GM12878 (cell line): ENCODE results near the gene PTPRC. TPM values are rescaled to one million over a fixed set of nuclear protein-coding genes. Genes with fewer than 3 reads are reported as not detected.

ENCODE experiments used
- ATAC-seq: fragments of 200-7000 bp; cut with Tn5 transposase; 3 replicates; pipeline ENCODE4 v1.9.1; 2020; ENCODE audit warnings: mild to moderate bottlenecking, moderate library complexity
- BruUV-seq: library from RNA; stranded (reverse); fragments of 400-500 nt; replicated peaks from 2 replicates; lab custom pipeline; 2021; lab: Mats Ljungman, UMichigan
- CTCF ChIA-PET: fragments of 300-600 bp; sonication (Branson Sonifier 250); formaldehyde crosslinking; extraction: SDS; loops from one replicate; lab custom pipeline; 2021; ENCODE audit warnings: inconsistent platforms; lab: Yijun Ruan, JAX
- POLR2A ChIA-PET: fragments of 350-600 bp; formaldehyde crosslinking; extraction: SDS; loops from one replicate; lab custom pipeline; 2021; ENCODE audit warnings: inconsistent platforms; lab: Charles Lee
- RAD21 ChIA-PET: fragments of 300-600 bp; sonication (Branson Sonifier 250); formaldehyde crosslinking; loops from one replicate; lab custom pipeline; 2023; ENCODE audit warnings: antibody characterized with exemption; ENCODE audit not compliant: unreplicated experiment; lab: Charles Lee
- SMC1A ChIA-PET: fragments of 300-600 bp; sonication (Branson Sonifier 250); formaldehyde crosslinking; loops from one replicate; lab custom pipeline; 2023; ENCODE audit not compliant: unreplicated experiment, uncharacterized antibody; lab: Charles Lee
- DNase-seq: peaks from one replicate; pipeline ENCODE4 v3.0.0-alpha.2; 2011; ENCODE audit warnings: low read depth, low spot score
- FAIRE-seq: peaks from 3 replicates; lab custom pipeline; 2011; peaks lifted over from hg19 to GRCh38; lab: Jason Lieb, UNC
- H2AFZ ChIP-seq: 2 replicates; pipeline ENCODE4 v1.6.0; 2011; ENCODE audit warnings: low read depth, low read length, control low read depth; ENCODE audit not compliant: control insufficient read depth
- H3K27ac ChIP-seq: 2 replicates; pipeline ENCODE4 v1.5.1; 2011; ENCODE audit warnings: control low read depth; ENCODE audit not compliant: control insufficient read depth, insufficient read depth
- H3K27me3 ChIP-seq, 2 experiments: replicated peaks in 1 of 2; 2 replicates each; pipeline versions ENCODE4 v1.6.0 to v1.6.1; 2011; ENCODE audit warnings: low read length in 1 of 2; ENCODE audit not compliant: control insufficient read depth in 2 of 2, insufficient read depth in 2 of 2
- H3K36me3 ChIP-seq, 2 experiments: 2 replicates each; pipeline ENCODE4 v1.5.1; 2011; ENCODE audit warnings: low read length in 1 of 2; ENCODE audit not compliant: control insufficient read depth in 2 of 2, insufficient read depth in 2 of 2
- H3K4me1 ChIP-seq: 2 replicates; pipeline ENCODE4 v1.6.1; 2011; ENCODE audit warnings: mild to moderate bottlenecking, low read length, moderate library complexity, mixed read lengths; ENCODE audit not compliant: control insufficient read depth, insufficient read depth
- H3K4me2 ChIP-seq: 2 replicates; pipeline ENCODE4 v1.6.0; 2011; ENCODE audit warnings: control low read depth; ENCODE audit not compliant: control insufficient read depth, insufficient read depth
- H3K4me3 ChIP-seq: fragments of 200-600 bp; sonication (generic); 2 replicates; pipeline ENCODE4 v1.5.1; 2016
- H3K79me2 ChIP-seq: 2 replicates; pipeline ENCODE4 v1.6.0; 2011; ENCODE audit warnings: low read length; ENCODE audit not compliant: control insufficient read depth, insufficient read depth
- H3K9ac ChIP-seq: 2 replicates; pipeline ENCODE4 v1.8.0; 2011; ENCODE audit warnings: low read length, control low read depth, mixed read lengths; ENCODE audit not compliant: control insufficient read depth, insufficient read depth
- H3K9me3 ChIP-seq: replicated peaks from 3 replicates; pipeline ENCODE4 v1.5.1; 2011; ENCODE audit warnings: mild to moderate bottlenecking, low read length; ENCODE audit not compliant: control insufficient read depth, insufficient read depth
- H4K20me1 ChIP-seq: 2 replicates; pipeline ENCODE4 v1.6.0; 2011; ENCODE audit not compliant: control insufficient read depth, insufficient read depth
- MEF2B ChIP-seq: fragments of 450-650 bp; IDR thresholded peaks from 2 replicates; pipeline ENCODE4 v1.6.1; 2018; ENCODE audit warnings: mild to moderate bottlenecking, moderate library complexity; ENCODE audit not compliant: partially characterized antibody, poor library complexity, severe bottlenecking
- NFXL1 ChIP-seq: fragments of 450-650 bp; IDR thresholded peaks from 2 replicates; pipeline ENCODE4 v1.6.1; 2017; ENCODE audit warnings: antibody characterized with exemption, mild to moderate bottlenecking, borderline replicate concordance
- NR2C2 ChIP-seq: IDR thresholded peaks from 2 replicates; pipeline ENCODE4 v1.6.1; 2011; ENCODE audit warnings: borderline replicate concordance, low read depth; ENCODE audit not compliant: control insufficient read depth, insufficient read length
- PML ChIP-seq: IDR thresholded peaks from 2 replicates; pipeline ENCODE4 v1.6.1; 2012; ENCODE audit warnings: low read length, inconsistent platforms
- RB1 ChIP-seq: fragments of 450-650 bp; formaldehyde crosslinking; IDR thresholded peaks from 2 replicates; pipeline ENCODE4 v1.6.1; 2017; ENCODE audit warnings: mild to moderate bottlenecking, borderline replicate concordance
- ZNF687 ChIP-seq: fragments of 450-650 bp; IDR thresholded peaks from 2 replicates; pipeline ENCODE4 v1.6.1; 2017; ENCODE audit warnings: mild to moderate bottlenecking, moderate library complexity
- WGBS: methylation state at CpG from one replicate; pipeline ENCODE4 v1.1.6; 2016; ENCODE audit warnings: low lambda C conversion rate; ENCODE audit not compliant: insufficient replicate concordance, insufficient coverage; ENCODE audit errors: missing lambda C conversion rate; 5-methylcytosine and 5-hydroxymethylcytosine counted together
- in situ Hi-C: fragments of 300-500 bp; cut with MboI; formaldehyde crosslinking; loops from 9 replicates; pipeline ENCODE4 v1.14.3; 2018; ENCODE audit warnings: mixed read lengths
- intact Hi-C: fragments of 100-400 bp; cut with micrococcal nuclease; formaldehyde crosslinking; loops from one replicate; pipeline ENCODE4 v1.14.2; 2022; ENCODE audit not compliant: unreplicated experiment
- polyA plus RNA-seq, 11 experiments: library from polyadenylated mRNA; depleted of rRNA in 4 of 11; unstranded in 6 of 11; stranded (reverse) in 5 of 11; fragments of >200 nt; fragmentation: Nextera tagmentation in 4 of 11; fragmentation: Illumina TruSeq in 1 of 11; extraction: Ambion mirVana in 4 of 11; extraction: Trizol in 1 of 11; gene quantifications; 1 replicate in 1 of 11; 2 replicates in 10 of 11; pipeline versions ENCODE4 v1.2.1 to v1.2.3, GENCODE V29; 2011 to 2016; ENCODE audit warnings: inconsistent platforms in 2 of 11, missing spikeins in 2 of 11, low read depth in 1 of 11
- total RNA-seq, 4 experiments: library from RNA; depleted of rRNA in 3 of 4; stranded (reverse); fragments of >200 nt in 3 of 4; fragmentation: Illumina TruSeq in 1 of 4; extraction: Trizol in 1 of 4; gene quantifications; 2 replicates each; pipeline versions ENCODE4 v1.2.1 to v1.2.3, GENCODE V29; 2013 to 2021

Gene PTPRC
- total and polyA plus RNA-seq, 10 of the 15 experiments (the other 5 are each of a cell fraction or from before 2014, with no cell fraction given), result 72.9 to 221 (median 118) TPM

GRCh38 chr1:198627436-198628066, 11.3 kb upstream of the PTPRC start:
- Histone ChIP-seq H3K9ac (no peak overlapping the region), H3K27ac (peak overlapping the region; percentile 8; the same call in 1 of the 2 replicates), H3K4me3 (no peak overlapping the region)
- no peak for FAIRE-seq
- POLR2A ChIA-PET, result interaction anchor here (0.6 kb wide), 1 partner anchor 11 kb away, joined by 3 read pairs; the partner anchor contains the start of gene PTPRC
- WGBS, result 0% methylated on average over 3 of the region's 3 CpGs
- TF ChIP-seq NR2C2 (no peak), PML (no peak), RB1 (no peak), ZNF687 (no peak), NFXL1 (no peak), MEF2B (no peak)
- TF ChIP-seq, all 136 proteins: peak for 0
- BruUV-seq, result no TSS peak
- no peaks in the 10 kb centered on the region; the same call in 1 of the 3 replicates for H3K9me3 ChIP-seq
- no peaks in the 10 kb centered on the region for H4K20me1 ChIP-seq
- ATAC-seq (no peak), DNase-seq (no peak)
- SMC1A ChIA-PET, result interaction anchor here (1.2 kb wide), 1 partner anchor 12 kb away, joined by 3 read pairs; the partner anchor contains the start of gene PTPRC
- H3K27me3 ChIP-seq, result no peaks in the 10 kb centered on the region
- no peaks in the 10 kb centered on the region for H3K79me2 ChIP-seq
- H2AFZ ChIP-seq, result peak overlapping the region; percentile 57
- H3K4me1 ChIP-seq, result peaks cover 23% of the 10 kb centered on the region
- RAD21 ChIA-PET, result no interaction called here
- intact Hi-C loops, result loop anchor here (10.0 kb wide), 1 partner anchor 547 kb away; no protein-coding TSS in a partner anchor
- CTCF ChIA-PET, result interaction anchor here (0.7 to 0.9 kb wide), 2 partner anchors 9 to 15 kb away, joined by 3 to 4 read pairs; no protein-coding TSS in a partner anchor
- H3K4me2 ChIP-seq, result peak overlapping the region; percentile 41
- H3K36me3 ChIP-seq, result no peaks in the 10 kb centered on the region
- in situ Hi-C loops, result no loop called here
